NB4 (cell line): ENCODE results near the gene LSG1.

Experiments used
- DNase-seq: peaks from one replicate; pipeline ENCODE4 v3.0.0; 2010; ENCODE audit warnings: low read depth
- H3K4me3 ChIP-seq: one replicate; pipeline ENCODE4 v1.5.1; 2011; ENCODE audit warnings: mild to moderate bottlenecking, low read depth, low read length, moderate library complexity
- CTCF ChIP-seq: IDR thresholded peaks from one replicate; pipeline ENCODE4 v1.5.1; 2012; ENCODE audit warnings: low read depth, low read length
- MAX ChIP-seq: IDR thresholded peaks from 2 replicates; pipeline ENCODE4 v1.6.1; 2011; ENCODE audit warnings: low read depth, low read length
- MYC ChIP-seq: IDR thresholded peaks from 2 replicates; pipeline ENCODE4 v1.6.1; 2011; ENCODE audit warnings: low read depth, low read length
- POLR2A ChIP-seq: IDR thresholded peaks from 2 replicates; pipeline ENCODE4 v1.6.1; 2011; ENCODE audit warnings: mild to moderate bottlenecking; ENCODE audit not compliant: insufficient read length; ENCODE audit errors: extremely low read depth

Gene LSG1

GRCh38 chr3:194596906-194597305, 75.1 kb downstream of the LSG1 start:
- TF ChIP-seq MYC (no peak), POLR2A (no peak), MAX (no peak), CTCF (no peak)
- no peak for DNase-seq
- no peak overlapping the region for H3K4me3 ChIP-seq

GRCh38 chr3:194592798-194593752, 78.9 kb downstream of the LSG1 start:
- no peak for TF ChIP-seq CTCF
- TF ChIP-seq MYC, result no peak
- TF ChIP-seq MAX, result no peak
- TF ChIP-seq POLR2A, result no peak
- DNase-seq, result no peak
- no peak overlapping the region for H3K4me3 ChIP-seq
